ENCODE data around the gene TMEM179.

Gene TMEM179

DNA sequence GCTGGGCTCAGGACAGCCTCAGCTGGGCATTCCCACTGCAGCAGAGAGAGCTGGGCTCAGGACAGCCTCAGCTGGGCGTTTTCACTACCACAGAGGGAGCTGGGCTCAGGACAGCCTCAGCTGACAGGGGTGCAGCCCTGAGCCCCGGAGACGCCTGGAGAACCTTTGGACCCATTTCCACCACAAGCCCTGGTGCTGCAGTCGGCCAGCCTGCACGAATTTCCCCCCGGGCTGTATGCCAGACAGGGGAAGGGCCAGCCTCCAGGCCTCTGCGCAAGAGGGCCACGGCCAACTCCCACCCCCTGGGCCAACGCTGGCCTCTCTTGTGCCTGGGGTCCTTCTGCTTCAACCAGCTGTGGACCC, 27.6 kb downstream of the TMEM179 start:
- no peak overlapping the region for H3K4me3 ChIP-seq (ENCODE audit: low read depth, low read length)
- H3K36me3 ChIP-seq (ENCODE audit: insufficient read depth, low read length) = no peaks in the 10 kb centered on the region
- H3K4me1 ChIP-seq (ENCODE audit: control insufficient read depth, insufficient read depth, low read length, unreplicated experiment) = no peaks in the 10 kb centered on the region
- no peak overlapping the region for H3K27ac ChIP-seq (ENCODE audit: low read depth, low read length)
- H3K79me2 ChIP-seq (ENCODE audit: control insufficient read depth, insufficient read depth, low read length, unreplicated experiment) = no peaks in the 10 kb centered on the region
- H3K27me3 ChIP-seq (ENCODE audit: insufficient read depth, low read length) = peaks cover 54% of the 10 kb centered on the region
- no peak overlapping the region for H2AFZ ChIP-seq (ENCODE audit: low read length, unreplicated experiment)

- no peaks in the 10 kb centered on the region for H3K4me1 ChIP-seq (ENCODE audit: control insufficient read depth, insufficient read depth, low read length, unreplicated experiment)
- no peak overlapping the region for H3K4me3 ChIP-seq (ENCODE audit: low read depth, low read length)
- H3K27me3 ChIP-seq (ENCODE audit: insufficient read depth, low read length) = peaks cover 49% of the 10 kb centered on the region
- H3K27ac ChIP-seq (ENCODE audit: low read depth, low read length) = no peak overlapping the region
- no peaks in the 10 kb centered on the region for H3K36me3 ChIP-seq (ENCODE audit: insufficient read depth, low read length)
- H2AFZ ChIP-seq (ENCODE audit: low read length, unreplicated experiment) = no peak overlapping the region
- H3K79me2 ChIP-seq (ENCODE audit: control insufficient read depth, insufficient read depth, low read length, unreplicated experiment) = no peaks in the 10 kb centered on the region
Observed at GRCh38 chr14:104576232-104576969, 28.2 kb downstream of the TMEM179 start.

GRCh38 chr14:104574978-104575583, 29.5 kb downstream of the TMEM179 start:
- Histone ChIP-seq H3K4me1 (ENCODE audit: control insufficient read depth, insufficient read depth, low read length, unreplicated experiment) (no peaks in the 10 kb centered on the region), H3K36me3 (ENCODE audit: insufficient read depth, low read length) (no peaks in the 10 kb centered on the region), H3K4me3 (ENCODE audit: low read depth, low read length) (no peak overlapping the region), H3K79me2 (ENCODE audit: control insufficient read depth, insufficient read depth, low read length, unreplicated experiment) (no peaks in the 10 kb centered on the region), H3K27me3 (ENCODE audit: insufficient read depth, low read length) (peaks cover 37% of the 10 kb centered on the region), H2AFZ (ENCODE audit: low read length, unreplicated experiment) (no peak overlapping the region), H3K27ac (ENCODE audit: low read depth, low read length) (no peak overlapping the region)

DNA sequence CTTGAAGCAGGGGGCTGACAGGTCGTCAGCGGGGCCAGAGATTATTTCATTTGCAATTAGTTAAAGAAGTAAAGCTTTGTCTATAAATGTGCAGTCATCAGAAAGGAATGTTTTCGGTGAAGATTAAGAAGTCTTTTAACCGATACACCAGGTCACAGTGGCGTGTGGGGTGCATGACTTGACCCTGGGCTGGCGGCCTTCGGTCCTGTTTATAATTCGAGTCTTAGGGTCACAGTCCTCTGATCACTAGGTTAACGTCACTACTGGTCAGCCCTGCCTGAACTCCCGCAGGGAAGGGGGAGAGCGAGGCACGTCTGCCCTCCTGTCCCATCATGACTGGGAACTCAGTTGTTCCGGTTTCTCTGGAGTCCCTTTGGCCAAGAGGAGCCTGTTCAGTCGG, 30.0 kb downstream of the TMEM179 start:
- no peaks in the 10 kb centered on the region for H3K36me3 ChIP-seq (ENCODE audit: insufficient read depth, low read length)
- H3K4me1 ChIP-seq (ENCODE audit: control insufficient read depth, insufficient read depth, low read length, unreplicated experiment) = no peaks in the 10 kb centered on the region
- H3K27me3 ChIP-seq (ENCODE audit: insufficient read depth, low read length) = peaks cover 36% of the 10 kb centered on the region
- H2AFZ ChIP-seq (ENCODE audit: low read length, unreplicated experiment) = no peak overlapping the region
- no peak overlapping the region for H3K27ac ChIP-seq (ENCODE audit: low read depth, low read length)
- no peaks in the 10 kb centered on the region for H3K79me2 ChIP-seq (ENCODE audit: control insufficient read depth, insufficient read depth, low read length, unreplicated experiment)
- H3K4me3 ChIP-seq (ENCODE audit: low read depth, low read length) = no peak overlapping the region

DNA sequence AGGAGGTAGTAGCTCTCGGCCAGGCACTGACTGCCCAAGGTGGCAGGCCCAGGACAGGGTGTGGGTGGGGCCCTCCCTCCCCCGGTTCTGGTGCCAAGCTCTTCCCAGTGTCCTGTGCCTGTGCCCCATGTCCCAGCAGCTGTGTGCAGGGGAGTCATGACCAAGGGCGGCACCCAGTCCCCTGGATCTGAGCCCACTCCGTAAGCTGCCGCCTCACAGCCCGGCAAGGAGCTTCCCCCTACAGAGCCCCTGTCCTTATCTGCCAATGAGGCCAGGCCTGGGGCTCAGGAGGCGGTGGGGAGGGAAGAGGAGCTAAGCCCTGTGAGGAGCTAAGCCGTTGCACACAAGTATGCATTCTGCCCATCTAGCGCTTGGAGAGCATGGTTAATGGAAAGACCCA, 30.6 kb downstream of the TMEM179 start:
- Histone ChIP-seq H3K27me3 (ENCODE audit: insufficient read depth, low read length) (peaks cover 36% of the 10 kb centered on the region), H2AFZ (ENCODE audit: low read length, unreplicated experiment) (no peak overlapping the region), H3K36me3 (ENCODE audit: insufficient read depth, low read length) (no peaks in the 10 kb centered on the region), H3K79me2 (ENCODE audit: control insufficient read depth, insufficient read depth, low read length, unreplicated experiment) (no peaks in the 10 kb centered on the region), H3K27ac (ENCODE audit: low read depth, low read length) (no peak overlapping the region), H3K4me1 (ENCODE audit: control insufficient read depth, insufficient read depth, low read length, unreplicated experiment) (no peaks in the 10 kb centered on the region), H3K4me3 (ENCODE audit: low read depth, low read length) (no peak overlapping the region)

DNA sequence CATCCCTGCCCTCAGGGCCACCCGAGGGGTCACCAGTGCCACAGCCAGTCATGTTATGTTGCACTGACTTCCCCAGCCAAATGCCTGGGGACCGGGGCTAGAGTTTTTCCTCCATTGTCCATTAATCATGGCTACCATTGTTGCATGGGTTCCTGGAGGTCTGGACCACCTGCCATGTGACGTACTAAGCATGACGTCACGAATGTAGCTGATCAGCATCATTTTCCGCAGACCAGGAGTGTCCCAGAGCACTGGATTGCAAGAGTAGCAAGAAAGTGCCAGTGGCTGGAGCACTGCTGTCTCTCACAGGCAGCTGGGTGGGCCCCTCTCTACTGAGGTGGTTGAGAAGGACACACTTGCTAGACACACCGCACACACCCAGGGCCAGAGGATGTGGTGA, 31.9 kb downstream of the TMEM179 start:
- Histone ChIP-seq H2AFZ (ENCODE audit: low read length, unreplicated experiment) (no peak overlapping the region), H3K4me1 (ENCODE audit: control insufficient read depth, insufficient read depth, low read length, unreplicated experiment) (no peaks in the 10 kb centered on the region), H3K27me3 (ENCODE audit: insufficient read depth, low read length) (peaks cover 32% of the 10 kb centered on the region), H3K36me3 (ENCODE audit: insufficient read depth, low read length) (no peaks in the 10 kb centered on the region), H3K27ac (ENCODE audit: low read depth, low read length) (no peak overlapping the region), H3K79me2 (ENCODE audit: control insufficient read depth, insufficient read depth, low read length, unreplicated experiment) (no peaks in the 10 kb centered on the region), H3K4me3 (ENCODE audit: low read depth, low read length) (no peak overlapping the region)

DNA sequence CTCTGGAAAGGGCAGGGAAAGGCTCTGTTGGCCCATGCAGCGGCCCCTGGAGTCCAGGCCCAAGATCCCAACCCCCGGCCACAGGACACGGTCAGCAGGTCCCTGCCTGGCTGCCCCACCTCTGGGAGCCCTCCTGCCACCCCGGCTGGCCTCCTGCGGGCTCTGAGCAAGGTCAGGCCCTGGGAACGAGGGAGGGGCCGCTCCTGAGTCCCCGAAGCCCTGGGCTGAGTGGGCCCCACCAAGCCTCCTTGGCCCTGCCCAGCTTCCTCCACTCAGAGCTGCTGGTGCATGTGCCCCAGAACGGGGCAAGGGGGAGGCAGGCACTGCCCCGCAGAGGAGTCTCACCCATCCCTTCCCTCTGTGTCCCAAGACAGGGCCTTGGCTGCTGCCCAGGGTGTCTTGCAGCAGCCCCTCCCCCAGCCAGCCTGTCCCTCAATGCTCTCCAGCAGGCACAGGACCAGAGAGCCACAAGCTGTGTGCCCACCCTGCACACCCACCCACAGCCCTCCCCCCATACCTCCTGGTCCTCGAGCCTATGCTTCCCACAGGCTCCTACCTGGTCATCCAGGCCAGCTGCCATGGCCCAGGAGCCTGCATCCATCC, 32.4 kb downstream of the TMEM179 start:
- H2AFZ ChIP-seq (ENCODE audit: low read length, unreplicated experiment) = no peak overlapping the region
- no peak overlapping the region for H3K4me3 ChIP-seq (ENCODE audit: low read depth, low read length)
- H3K4me1 ChIP-seq (ENCODE audit: control insufficient read depth, insufficient read depth, low read length, unreplicated experiment) = no peaks in the 10 kb centered on the region
- no peaks in the 10 kb centered on the region for H3K79me2 ChIP-seq (ENCODE audit: control insufficient read depth, insufficient read depth, low read length, unreplicated experiment)
- no peaks in the 10 kb centered on the region for H3K36me3 ChIP-seq (ENCODE audit: insufficient read depth, low read length)
- H3K27me3 ChIP-seq (ENCODE audit: insufficient read depth, low read length) = peaks cover 29% of the 10 kb centered on the region
- H3K27ac ChIP-seq (ENCODE audit: low read depth, low read length) = no peak overlapping the region

DNA sequence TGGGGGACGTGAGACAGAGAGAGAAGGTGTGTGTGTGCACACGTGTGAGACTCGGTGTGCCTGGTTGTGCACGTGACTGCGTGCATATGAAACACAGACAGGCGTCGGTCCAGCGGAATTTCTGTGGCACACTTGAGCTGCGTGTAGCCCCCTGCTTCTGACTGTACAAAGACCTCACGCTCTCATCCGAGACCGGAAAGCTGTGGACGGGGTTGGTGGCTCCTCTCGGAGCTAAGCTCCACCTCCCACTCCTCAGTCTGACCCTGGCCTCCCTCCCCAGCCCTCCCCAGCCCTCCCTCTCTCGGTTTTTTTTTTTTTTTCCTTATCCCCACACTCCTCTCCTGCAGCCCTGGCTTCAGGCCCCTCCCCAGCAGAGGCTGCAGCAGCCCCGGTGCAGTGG, 33.3 kb downstream of the TMEM179 start:
- H3K27me3 ChIP-seq (ENCODE audit: insufficient read depth, low read length) = peaks cover 32% of the 10 kb centered on the region
- H3K4me1 ChIP-seq (ENCODE audit: control insufficient read depth, insufficient read depth, low read length, unreplicated experiment) = no peaks in the 10 kb centered on the region

DNA sequence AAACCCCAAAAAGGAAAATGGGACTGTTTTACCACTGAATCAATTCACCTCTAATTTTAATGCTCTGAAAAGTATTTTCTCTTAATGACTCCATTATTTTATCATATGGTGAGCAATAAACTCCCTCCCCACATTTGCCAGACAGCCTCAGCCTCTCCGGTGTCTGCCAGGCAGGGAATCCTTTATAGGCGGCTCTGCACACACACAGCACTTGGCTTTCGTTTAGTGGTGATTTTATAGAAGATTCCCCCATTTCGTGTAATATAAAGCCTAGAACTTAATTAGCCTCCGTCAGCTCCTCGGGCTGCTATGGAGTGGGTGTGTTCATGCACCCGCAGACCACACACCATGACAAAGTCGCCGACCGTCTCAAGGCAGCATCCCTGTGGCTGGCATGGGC, 35.1 kb downstream of the TMEM179 start:
- no peak overlapping the region for H3K4me3 ChIP-seq (ENCODE audit: low read depth, low read length)
- peaks cover 48% of the 10 kb centered on the region for H3K27me3 ChIP-seq (ENCODE audit: insufficient read depth, low read length)
- no peaks in the 10 kb centered on the region for H3K4me1 ChIP-seq (ENCODE audit: control insufficient read depth, insufficient read depth, low read length, unreplicated experiment)
- H3K27ac ChIP-seq (ENCODE audit: low read depth, low read length) = no peak overlapping the region
- no peaks in the 10 kb centered on the region for H3K79me2 ChIP-seq (ENCODE audit: control insufficient read depth, insufficient read depth, low read length, unreplicated experiment)
- no peak overlapping the region for H2AFZ ChIP-seq (ENCODE audit: low read length, unreplicated experiment)
- no peaks in the 10 kb centered on the region for H3K36me3 ChIP-seq (ENCODE audit: insufficient read depth, low read length)

More for the DNA sequence above, 33.3 kb downstream of the TMEM179 start:
- no peaks in the 10 kb centered on the region for H3K36me3 ChIP-seq (ENCODE audit: insufficient read depth, low read length)
- H3K79me2 ChIP-seq (ENCODE audit: control insufficient read depth, insufficient read depth, low read length, unreplicated experiment) = no peaks in the 10 kb centered on the region
- no peak overlapping the region for H2AFZ ChIP-seq (ENCODE audit: low read length, unreplicated experiment)
- no peak overlapping the region for H3K4me3 ChIP-seq (ENCODE audit: low read depth, low read length)
- H3K27ac ChIP-seq (ENCODE audit: low read depth, low read length) = no peak overlapping the region

- Histone ChIP-seq H3K27ac (ENCODE audit: low read depth, low read length) (no peak overlapping the region), H3K4me1 (ENCODE audit: control insufficient read depth, insufficient read depth, low read length, unreplicated experiment) (no peaks in the 10 kb centered on the region), H3K4me3 (ENCODE audit: low read depth, low read length) (no peak overlapping the region), H2AFZ (ENCODE audit: low read length, unreplicated experiment) (no peak overlapping the region), H3K36me3 (ENCODE audit: insufficient read depth, low read length) (no peaks in the 10 kb centered on the region), H3K79me2 (ENCODE audit: control insufficient read depth, insufficient read depth, low read length, unreplicated experiment) (no peaks in the 10 kb centered on the region), H3K27me3 (ENCODE audit: insufficient read depth, low read length) (peaks cover 52% of the 10 kb centered on the region)
Observed at GRCh38 chr14:104568620-104569019, 36.0 kb downstream of the TMEM179 start.

GRCh38 chr14:104567957-104568225, 36.7 kb downstream of the TMEM179 start:
- Histone ChIP-seq H3K36me3 (ENCODE audit: insufficient read depth, low read length) (no peaks in the 10 kb centered on the region), H3K27ac (ENCODE audit: low read depth, low read length) (no peak overlapping the region), H3K79me2 (ENCODE audit: control insufficient read depth, insufficient read depth, low read length, unreplicated experiment) (no peaks in the 10 kb centered on the region), H3K27me3 (ENCODE audit: insufficient read depth, low read length) (peaks cover 51% of the 10 kb centered on the region), H2AFZ (ENCODE audit: low read length, unreplicated experiment) (no peak overlapping the region), H3K4me1 (ENCODE audit: control insufficient read depth, insufficient read depth, low read length, unreplicated experiment) (no peaks in the 10 kb centered on the region), H3K4me3 (ENCODE audit: low read depth, low read length) (no peak overlapping the region)
